GM03348 (cell line): ENCODE data around the gene PLCXD3.
A peak's percentile ranks its signal among the peaks of the same experiment; 100 is the strongest.
"Not testable (repeated sequence)": the region's sequence is repeated elsewhere in the genome, so short reads cannot be mapped to it uniquely, and the experiment has no call there.

Source experiments
- DNase-seq: peaks from one replicate; pipeline ENCODE4 v3.0.0; 2012; ENCODE audit warnings: low spot score

Gene PLCXD3

GRCh38 chr5:41349846-41350245 is 160.6 kb downstream of the PLCXD3 start:
- no peak for DNase-seq

GRCh38 chr5:41347569-41347968 is 162.8 kb downstream of the PLCXD3 start:
- DNase-seq = no peak

- DNase-seq = no peak
Observed at GRCh38 chr5:41346609-41347008, 163.8 kb downstream of the PLCXD3 start.

GRCh38 chr5:41345295-41345694 is 165.1 kb downstream of the PLCXD3 start:
- no peak for DNase-seq

GRCh38 chr5:41339339-41339738 is 171.1 kb downstream of the PLCXD3 start:
- DNase-seq = no peak

- no peak for DNase-seq
Observed at GRCh38 chr5:41338136-41338675, 172.2 kb downstream of the PLCXD3 start.

- DNase-seq = no peak
Observed at GRCh38 chr5:41337724-41338123, 172.7 kb downstream of the PLCXD3 start.

- DNase-seq = no peak
Observed at GRCh38 chr5:41337216-41337615, 173.2 kb downstream of the PLCXD3 start.

- no peak for DNase-seq
Observed at GRCh38 chr5:41336471-41336870, 173.9 kb downstream of the PLCXD3 start.

GRCh38 chr5:41335596-41336181 is 174.7 kb downstream of the PLCXD3 start:
- DNase-seq = no peak

- peak; percentile 6 for DNase-seq
Observed at GRCh38 chr5:41334758-41335157, 175.6 kb downstream of the PLCXD3 start.

GRCh38 chr5:41334221-41334620 is 176.2 kb downstream of the PLCXD3 start:
- no peak for DNase-seq

- DNase-seq = no peak
Observed at GRCh38 chr5:41325074-41325473, 185.3 kb downstream of the PLCXD3 start.

- not testable (repeated sequence) for DNase-seq
Observed at GRCh38 chr5:41322826-41323225, 187.6 kb downstream of the PLCXD3 start.

GRCh38 chr5:41312478-41313060 is 197.8 kb downstream of the PLCXD3 start:
- DNase-seq = no peak

GRCh38 chr5:41312066-41312465 is 198.3 kb downstream of the PLCXD3 start:
- DNase-seq = no peak

GRCh38 chr5:41309275-41309674 is 201.1 kb downstream of the PLCXD3 start:
- no peak for DNase-seq

GRCh38 chr5:41306005-41306404 is 204.4 kb downstream of the PLCXD3 start:
- DNase-seq = no peak

- DNase-seq = no peak
Observed at GRCh38 chr5:41305056-41305455, 205.3 kb downstream of the PLCXD3 start.

- no peak for DNase-seq
Observed at GRCh38 chr5:41296066-41296465, 214.3 kb downstream of the PLCXD3 start.

- no peak for DNase-seq
Observed at GRCh38 chr5:41291323-41291722, 219.1 kb downstream of the PLCXD3 start.

- no peak for DNase-seq
Observed at GRCh38 chr5:41290810-41291209, 219.6 kb downstream of the PLCXD3 start.

- DNase-seq = no peak
Observed at GRCh38 chr5:41289970-41290464, 220.4 kb downstream of the PLCXD3 start.

- DNase-seq = no peak
Observed at GRCh38 chr5:41286696-41287095, 223.7 kb downstream of the PLCXD3 start.
